Spleen (tissue), 7 donors: ENCODE measurements around the gene SLC16A1.

Experiments
- CTCF ChIP-seq, 11 experiments: fragments of 200-600 bp in 7 of 11; fragments of 450-650 bp in 4 of 11; sonication (generic) in 4 of 11; IDR thresholded peaks in 8 of 11; conservative IDR thresholded peaks in 3 of 11; 1 replicate in 7 of 11; 2 replicates in 4 of 11; pipeline versions ENCODE4 v1.4.0 to v1.8.0; 2016 to 2021; ENCODE audit warnings: antibody characterized with exemption in 11 of 11, inconsistent platforms in 4 of 11, mild to moderate bottlenecking in 1 of 11
- POLR2AphosphoS5 ChIP-seq, 3 donors: sonication (generic); formaldehyde crosslinking; IDR thresholded peaks; one replicate each; pipeline ENCODE4 v1.5.1; 2017; ENCODE audit warnings: antibody characterized with exemption in 3 of 3
- donor health status: DM: no; HTN: no; CAD: no; lungs with moderate emphysema.
- donor health status: DM: no; HTN: no; CAD: no.
- donor health status: DM: no; HTN: no; CAD: no.

- TF ChIP-seq CTCF (IDR thresholded peaks at IDR 0.05 in 8 of 11, conservative IDR thresholded peaks at IDR 0.05 in 3 of 11) (no peak), POLR2AphosphoS5 (IDR thresholded peaks at IDR 0.05) (no peak)
These were observed 51.1 kb downstream of the SLC16A1 start for GRCh38 chr1:112904831-112905261.
